NCI-H2171 (cell line): Measurements from ENCODE around the gene ETF1.

Experiments
- DNase-seq: peaks from one replicate; lab custom pipeline; 2025; lab: John Stamatoyannopoulos, UW

Gene ETF1

DNA sequence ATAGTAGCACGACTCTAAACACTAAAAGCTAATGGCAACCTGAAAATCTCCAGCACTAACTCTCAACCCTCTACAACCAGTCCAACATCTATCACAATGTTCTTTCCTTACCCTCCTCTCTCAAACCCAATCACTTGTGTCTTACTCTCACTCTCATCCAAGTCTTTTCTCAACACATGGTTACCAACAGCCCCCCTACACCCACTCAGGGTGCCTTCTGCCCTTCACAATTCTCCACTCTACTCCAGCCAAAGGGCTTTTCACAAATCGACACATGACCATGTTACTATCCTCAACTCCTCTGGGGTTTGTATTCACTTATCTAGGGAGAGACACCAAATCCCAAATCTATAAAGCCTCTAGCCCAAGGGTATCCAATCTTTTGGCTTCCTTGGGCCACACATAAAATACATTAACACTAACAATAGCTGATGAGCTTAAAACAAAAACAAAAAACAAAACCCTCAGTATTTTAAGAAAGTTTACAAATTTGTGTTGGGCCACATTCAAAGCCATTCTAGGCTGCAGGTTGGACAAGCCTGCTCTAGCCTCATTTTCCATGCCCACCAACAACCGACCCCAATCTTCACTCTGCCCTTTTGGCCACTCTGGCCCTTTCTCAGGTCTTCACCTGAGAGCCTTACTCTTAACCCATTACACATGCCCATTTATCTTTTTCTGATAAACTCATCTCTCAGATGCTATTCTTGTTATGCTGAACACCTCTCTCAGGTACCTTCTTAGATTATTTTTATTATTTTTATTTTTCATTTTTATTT, 20.5 kb upstream of the ETF1 start:
- no peak for DNase-seq

DNA sequence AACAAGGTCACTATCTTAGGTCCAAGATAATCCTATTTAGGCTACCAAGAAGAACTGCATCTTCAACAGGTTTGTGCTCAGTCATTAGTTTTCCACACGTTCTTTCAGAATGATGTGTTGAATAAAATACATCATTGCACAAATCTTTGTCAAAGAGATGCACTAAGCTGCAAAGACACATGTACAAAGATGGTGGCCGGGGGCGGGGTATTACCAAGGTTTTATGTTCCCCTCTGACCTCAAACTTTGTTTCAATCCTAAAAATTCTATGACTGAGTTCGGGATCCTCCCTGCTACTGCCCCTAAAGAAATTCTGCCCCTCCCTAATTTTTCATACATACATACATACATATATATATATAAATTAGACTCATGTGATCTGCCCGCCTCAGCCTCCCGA, 17.9 kb upstream of the ETF1 start:
- no peak for DNase-seq

GRCh38 chr5:138559937-138560336, 16.9 kb upstream of the ETF1 start:
- no peak for DNase-seq

GRCh38 chr5:138557677-138558076, 14.6 kb upstream of the ETF1 start:
- DNase-seq, result no peak

DNA sequence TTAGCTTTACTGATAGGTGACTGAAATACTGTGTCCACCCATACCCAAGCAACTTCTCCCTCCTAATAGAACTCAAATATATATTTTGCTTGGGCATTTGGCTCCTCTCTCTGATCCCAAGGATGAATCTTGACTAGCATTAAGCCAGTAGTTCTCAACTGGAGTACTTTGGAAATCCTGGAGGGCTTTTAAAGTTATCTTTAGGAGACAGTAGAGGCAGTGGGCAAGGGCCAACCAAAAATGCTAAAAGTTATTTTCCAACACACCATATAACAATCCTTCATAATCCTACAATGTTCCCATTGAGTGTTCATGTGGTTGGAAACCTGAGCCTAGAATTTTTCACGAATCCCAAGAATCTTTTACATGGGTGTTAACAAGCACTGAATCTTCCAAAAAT, 11.1 kb upstream of the ETF1 start:
- DNase-seq, result no peak

DNA sequence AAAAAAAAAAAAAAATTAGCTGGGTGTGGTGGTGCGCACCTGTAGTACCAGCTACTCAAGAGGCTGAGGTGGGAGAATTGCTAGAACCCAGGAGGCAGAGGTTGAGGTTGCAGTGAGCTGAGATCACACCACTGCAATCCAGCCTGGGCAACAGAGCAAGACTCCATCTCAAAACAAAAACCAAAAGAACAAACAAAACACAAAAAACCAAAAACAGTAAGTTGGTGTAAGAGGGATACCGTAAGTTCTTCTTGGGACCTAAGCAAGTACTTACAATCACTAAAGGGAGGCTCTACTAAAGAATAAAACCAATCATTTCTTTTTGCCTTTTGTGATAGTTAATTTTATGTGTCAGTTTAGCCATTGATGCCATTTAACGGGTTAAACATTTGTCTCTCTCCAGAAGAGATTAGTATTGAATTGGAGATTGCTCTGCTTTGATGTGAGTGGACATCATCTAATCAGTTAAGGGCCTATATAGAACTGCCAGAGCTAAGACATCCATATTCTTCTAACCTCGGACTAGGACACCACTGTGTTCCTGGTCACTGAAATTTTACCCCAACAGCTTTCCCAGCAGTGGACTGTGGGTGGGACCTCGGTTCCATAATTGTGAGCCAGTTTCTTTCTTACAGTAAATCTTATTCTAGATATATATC, 10.5 kb upstream of the ETF1 start:
- no peak for DNase-seq

GRCh38 chr5:138552657-138553056, 9.6 kb upstream of the ETF1 start:
- no peak for DNase-seq

GRCh38 chr5:138549414-138549813, 6.4 kb upstream of the ETF1 start:
- no peak for DNase-seq

- DNase-seq, result no peak
These were observed 3.0 kb upstream of the ETF1 start for GRCh38 chr5:138545919-138546562.

DNA sequence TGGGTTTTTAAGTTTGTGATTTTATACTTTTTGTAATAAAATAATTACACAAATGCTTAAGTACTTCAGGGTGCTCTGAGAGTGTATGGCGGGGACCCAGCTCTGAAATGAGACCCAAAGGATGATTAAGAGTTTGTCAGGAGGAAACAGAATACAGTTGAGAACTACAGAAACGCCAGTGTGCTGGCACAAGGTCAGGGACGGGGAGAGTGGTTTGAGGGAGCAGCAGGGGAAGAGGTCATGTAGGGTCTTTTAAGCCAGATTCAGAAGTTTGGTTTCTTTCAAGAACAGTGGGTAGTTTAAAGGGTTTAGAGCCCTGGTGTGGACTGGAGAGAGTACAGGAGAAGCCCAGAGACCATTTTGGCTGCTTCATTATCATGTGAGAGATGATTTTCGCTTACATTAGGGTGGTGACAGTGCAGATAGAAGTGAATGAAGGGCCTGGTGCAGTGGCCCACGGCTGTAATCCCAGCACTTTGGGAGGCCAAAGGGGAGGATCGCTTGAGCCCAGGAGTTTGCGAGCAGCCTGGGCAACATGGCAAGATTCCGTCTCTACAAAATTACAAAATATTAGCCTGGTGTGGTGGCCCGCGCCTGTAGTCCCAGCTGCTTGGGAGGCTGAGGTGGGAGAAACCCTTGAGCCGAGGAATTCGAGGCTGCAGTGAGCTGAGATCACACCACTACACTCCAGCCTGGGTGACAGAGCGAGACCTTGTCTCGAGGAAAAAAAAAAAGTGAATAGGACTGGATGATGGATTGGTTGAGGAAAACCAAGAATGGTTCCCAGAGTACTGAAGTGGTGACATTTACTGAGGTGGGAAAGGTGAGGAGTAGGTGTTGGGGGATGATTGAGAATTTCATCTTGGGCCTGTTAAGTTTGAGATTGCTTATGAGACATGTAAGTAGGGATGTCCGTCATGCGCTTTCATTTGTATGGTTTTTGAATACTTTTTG, 1.4 kb upstream of the ETF1 start:
- no peak for DNase-seq

GRCh38 chr5:138543730-138544104, 681 bp upstream of the ETF1 start:
- no peak for DNase-seq

DNA sequence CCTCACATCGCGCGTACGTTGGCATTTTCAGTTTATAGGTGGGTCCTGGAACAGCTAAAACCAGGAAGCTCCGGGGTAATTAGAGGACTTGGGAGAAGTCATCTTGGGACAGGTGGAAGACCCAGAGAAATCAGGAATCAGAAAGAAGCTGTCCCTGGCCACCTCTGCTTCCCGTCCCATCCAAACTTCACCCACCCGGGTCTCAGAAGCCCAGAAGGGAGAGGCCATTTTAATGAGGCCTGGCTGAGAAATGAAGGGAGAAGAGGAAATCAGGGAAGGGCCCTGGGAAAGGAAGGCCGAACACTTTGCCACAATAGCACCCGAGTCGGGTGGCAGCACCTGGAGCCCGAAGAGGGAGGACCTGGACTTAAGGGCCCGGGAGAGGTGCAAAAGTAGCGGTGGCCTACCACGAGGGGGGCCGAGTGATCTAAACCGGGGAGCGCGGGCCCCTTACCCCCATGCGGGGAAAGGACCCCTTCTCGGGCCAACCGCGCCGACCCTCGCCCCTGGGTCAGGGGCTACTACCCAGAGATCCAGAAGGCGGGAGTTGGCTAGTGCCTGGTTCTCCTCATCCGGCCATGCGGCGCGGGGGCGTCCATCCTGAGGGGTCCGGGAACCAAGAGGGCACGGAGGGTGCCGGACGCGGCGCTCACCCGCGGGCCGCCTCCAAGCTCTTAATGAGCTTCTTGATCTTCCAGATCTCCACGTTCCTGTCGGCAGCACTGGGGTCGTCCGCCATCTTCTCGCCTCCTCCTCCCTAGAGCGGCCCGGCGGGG, 668 bp downstream of the ETF1 start:
- no peak for DNase-seq

DNA sequence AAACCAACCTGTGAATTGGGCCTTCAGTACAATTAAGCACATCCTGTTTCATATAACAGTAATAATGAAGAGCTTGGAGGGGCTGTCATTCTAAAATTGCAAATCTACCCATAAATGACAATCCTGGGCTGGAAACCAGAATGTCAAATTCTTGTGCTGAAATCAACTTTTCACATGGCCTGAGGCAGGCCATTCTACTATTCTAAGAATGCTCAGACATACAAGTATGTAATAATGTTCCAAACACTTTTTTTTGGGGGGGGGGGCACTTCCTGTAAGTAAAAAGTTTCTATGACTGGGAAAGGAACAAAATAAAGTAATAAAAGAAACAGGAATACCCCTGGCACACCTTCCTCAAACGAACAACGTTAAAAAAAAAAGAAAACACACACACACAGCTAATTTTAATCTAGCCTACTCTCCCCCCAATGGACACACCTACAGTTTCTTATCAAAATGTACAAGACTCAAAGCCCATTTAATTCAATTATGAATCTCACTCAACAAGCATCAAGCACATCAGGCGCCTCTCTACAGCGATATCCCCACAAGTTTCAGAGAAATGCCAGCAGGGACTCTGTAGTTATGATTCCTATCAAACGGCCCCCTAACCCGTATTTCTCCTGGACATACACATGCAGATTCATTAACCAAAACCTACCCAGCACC, 1.4 kb downstream of the ETF1 start:
- no peak for DNase-seq

GRCh38 chr5:138539791-138540190, 3.2 kb downstream of the ETF1 start:
- no peak for DNase-seq

- no peak for DNase-seq
These were observed 4.0 kb downstream of the ETF1 start for GRCh38 chr5:138538943-138539627.

GRCh38 chr5:138536665-138537315, 6.2 kb downstream of the ETF1 start:
- no peak for DNase-seq

GRCh38 chr5:138536215-138536614, 6.8 kb downstream of the ETF1 start:
- no peak for DNase-seq

DNA sequence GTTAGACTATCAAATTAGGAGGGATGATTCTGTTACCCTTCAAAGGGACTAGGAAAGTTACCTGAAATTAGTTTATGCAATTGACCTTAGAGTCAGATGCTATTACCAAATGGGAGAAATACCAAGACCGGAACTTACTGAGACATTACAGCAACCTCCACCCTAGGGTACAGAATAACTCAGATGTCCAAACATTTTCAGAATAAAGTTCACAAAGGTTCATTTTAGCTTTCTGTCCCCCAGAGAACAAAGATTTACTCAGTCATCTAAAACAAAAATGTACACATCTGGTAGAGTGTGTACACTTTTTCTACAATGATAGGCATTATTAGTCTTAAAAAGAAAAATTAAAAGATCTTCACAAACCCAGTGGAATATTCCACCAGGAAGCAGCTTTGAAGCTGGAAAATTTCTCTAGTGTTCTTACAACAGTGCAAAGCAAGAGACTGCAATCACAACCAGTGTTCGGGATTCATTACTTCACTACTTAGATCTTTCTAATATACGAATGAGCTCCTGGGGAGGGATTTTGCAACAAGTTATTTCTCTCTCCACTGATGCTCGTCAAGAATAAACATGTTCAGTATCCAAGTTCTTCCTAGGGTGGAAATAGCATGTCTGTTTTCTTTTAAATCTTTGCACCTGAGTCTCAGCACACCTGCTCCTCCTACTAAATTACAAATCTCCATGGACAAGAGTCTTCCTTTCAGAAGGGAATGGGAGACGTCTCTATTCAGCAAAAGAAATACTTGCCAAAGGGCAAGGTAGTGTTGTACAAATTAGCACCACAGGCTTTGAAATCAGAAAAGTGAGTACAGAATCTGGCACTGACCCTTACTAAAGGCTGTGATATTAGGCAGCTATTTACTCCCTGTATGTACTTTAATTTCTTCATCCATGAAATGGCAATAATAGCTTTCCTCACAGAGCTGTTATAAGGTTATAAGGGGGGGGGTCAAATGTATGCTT, 8.8 kb downstream of the ETF1 start:
- DNase-seq, result no peak

DNA sequence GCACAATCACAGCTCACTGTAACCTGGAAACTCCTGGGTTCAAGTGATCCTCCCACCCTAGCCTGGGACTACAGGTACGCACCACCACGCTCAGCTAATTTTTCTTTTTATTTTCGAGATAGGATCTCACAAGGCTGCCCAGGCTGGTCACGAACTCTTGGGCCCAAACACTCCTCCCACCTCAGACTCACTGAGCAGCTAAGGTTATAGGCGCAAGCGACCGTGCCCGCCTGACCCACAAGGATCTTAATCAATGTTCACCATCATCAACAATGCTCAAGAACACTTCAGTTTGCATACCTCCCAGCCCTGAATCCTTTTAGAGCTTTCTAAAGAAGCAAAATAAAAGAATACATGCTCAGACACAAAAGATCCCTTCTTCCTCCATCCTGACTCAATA, 13.2 kb downstream of the ETF1 start:
- DNase-seq, result no peak
